NCI-H526 treated with DMSO at 0.1 percent for 48 hours (cell line): ENCODE measurements around the gene AUTS2.
A peak's percentile ranks its signal among the peaks of the same experiment; 100 is the strongest.

Experiments
- DNase-seq: peaks from one replicate; lab custom pipeline; 2025; lab: John Stamatoyannopoulos, UW

The AUTS2 gene

DNA sequence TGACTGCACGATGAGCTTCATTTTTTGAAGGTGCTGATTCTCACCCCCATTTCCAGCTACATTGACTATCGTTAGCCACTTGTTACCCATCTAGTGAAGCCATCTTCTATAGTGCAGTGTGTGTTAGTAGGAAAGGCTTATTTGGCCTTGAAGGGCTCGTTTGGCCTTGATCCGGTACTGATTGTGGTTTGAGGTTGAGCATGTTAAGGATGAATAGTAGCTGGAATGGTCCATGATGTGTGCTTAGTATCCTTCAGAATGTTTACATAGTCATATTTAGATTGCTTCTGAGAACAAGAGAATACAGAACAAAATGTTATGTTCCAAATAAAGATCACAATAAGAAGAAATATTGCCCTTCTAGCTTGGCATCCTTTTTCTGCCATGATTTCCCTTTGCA is 591.5 kb downstream of the AUTS2 start:
- no peak for DNase-seq

DNA sequence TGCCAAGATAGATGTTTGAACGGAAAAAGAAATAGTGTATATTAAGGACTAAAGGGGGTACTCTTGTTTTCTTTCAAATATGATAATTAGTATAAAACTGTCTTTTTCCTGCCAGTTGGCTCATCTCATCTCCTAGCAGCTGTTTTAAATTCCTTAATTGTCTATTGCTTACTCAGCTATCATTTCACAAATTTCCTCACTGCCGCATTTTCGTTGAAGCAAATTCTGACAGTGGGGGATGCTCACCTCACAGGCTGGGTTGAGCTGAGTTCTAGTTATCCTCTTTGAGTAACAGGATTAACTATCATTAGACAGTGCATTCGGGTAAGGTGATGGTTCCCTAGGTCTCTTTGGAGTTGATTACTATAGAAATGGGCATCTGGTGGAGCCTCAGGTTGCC is 592.0 kb downstream of the AUTS2 start:
- no peak for DNase-seq

DNA sequence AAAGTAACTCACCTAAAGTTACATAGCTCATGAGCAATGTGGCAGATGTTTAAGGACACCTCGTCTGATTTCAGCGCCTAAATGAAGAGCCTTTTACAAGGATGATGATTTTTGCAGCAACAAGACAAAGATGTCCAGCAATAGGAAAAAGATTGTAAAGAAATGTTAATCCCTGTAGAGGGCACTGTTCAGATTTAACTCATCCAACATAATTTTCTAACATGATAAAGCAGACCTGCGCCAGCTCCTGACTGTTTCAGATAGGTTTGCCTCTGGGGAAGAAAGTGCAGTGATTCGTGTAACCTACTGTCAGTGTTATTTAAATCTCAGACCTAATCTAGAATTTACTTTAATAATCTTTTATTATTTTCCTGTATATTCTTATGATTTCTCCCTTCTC is 595.2 kb downstream of the AUTS2 start:
- peak; percentile 31 for DNase-seq

- DNase-seq: no peak
Observed at GRCh38 chr7:70208236-70209063, 610.2 kb downstream of the AUTS2 start.

- DNase-seq: no peak
Observed at GRCh38 chr7:70210200-70210935, 612.1 kb downstream of the AUTS2 start.

- DNase-seq: no peak
Observed at GRCh38 chr7:70210936-70211310, 612.6 kb downstream of the AUTS2 start.

- DNase-seq: peak; percentile 19
Observed at GRCh38 chr7:70212281-70212680, 614.0 kb downstream of the AUTS2 start.

DNA sequence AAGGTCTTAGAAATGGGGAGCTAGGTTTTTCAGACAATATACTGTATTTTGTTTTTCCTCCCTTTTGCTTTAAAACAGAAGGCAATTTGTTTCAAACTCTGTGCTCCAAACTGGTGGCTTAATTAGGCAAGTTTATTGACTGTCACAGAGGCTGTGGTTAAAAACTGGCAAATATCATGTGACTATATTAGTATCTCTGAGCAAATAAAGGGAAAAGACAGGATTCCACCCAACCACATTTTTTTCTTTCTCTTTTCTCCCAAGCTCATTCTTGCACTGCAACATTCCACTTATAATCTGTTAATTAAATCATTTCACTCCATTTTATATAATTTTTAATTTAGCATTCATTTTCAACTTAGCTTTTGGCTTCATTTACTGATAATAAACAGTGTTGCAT is 615.8 kb downstream of the AUTS2 start:
- no peak for DNase-seq

DNA sequence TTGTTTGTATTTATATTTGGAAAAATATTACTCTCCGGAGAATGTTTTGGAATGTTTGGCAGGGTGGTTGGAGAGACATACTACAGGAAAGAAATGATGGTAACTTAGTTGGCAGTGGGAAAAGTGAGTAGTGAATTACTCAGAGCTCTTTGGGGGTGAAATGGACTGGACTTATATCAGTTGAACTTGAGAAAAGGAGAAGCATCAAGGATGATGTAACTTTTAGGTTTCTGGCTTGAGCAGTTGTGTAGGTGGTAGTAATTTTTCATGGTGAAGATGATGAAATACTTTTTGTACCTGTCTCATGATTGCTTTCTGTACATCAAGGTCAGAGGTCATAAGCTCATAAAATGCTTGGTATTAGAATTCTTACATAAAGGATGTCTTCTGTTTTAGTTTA is 617.2 kb downstream of the AUTS2 start:
- DNase-seq: no peak

DNA sequence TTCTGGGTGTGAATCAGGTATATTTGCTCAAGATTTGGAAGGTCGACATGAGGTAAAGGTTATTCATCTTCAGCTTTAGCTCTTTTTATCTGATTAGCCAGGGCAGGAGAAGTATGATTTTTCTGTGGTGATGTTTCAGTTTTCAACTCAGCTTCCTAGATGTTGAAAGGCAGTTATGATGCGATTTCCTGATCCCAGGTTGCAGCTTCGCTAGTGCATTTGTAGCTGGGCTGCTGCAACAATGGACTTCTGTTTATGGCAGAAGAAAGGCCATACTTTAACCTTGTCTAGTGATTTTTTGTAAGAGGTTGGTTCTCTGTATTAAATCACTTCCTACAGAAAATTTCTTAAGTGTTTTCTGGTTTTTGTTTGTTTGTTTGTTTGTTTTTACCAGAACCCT is 619.3 kb downstream of the AUTS2 start:
- DNase-seq: no peak

DNA sequence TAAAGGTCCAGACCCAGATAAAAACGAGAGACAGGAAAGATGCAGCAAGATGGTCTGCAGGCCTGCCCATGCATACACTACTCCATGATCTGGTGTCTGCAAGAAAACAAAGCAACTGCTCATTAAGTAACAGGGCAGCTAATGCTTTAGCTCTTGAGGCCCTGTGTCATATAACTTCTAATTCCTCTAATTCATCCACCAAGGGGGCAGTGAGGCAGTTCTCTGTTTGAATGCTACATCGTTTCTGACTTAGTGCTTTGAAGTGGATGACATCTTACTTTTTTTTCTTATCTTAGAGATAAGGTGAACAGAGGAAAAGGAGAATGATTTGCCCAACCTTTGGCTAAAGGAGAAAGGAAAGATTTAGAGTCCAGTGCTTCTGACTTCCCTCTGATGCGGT is 619.7 kb downstream of the AUTS2 start:
- no peak for DNase-seq

- no peak for DNase-seq
Observed at GRCh38 chr7:70219061-70219460, 620.8 kb downstream of the AUTS2 start.

GRCh38 chr7:70229242-70229641 is 631.0 kb downstream of the AUTS2 start:
- DNase-seq: no peak

DNA sequence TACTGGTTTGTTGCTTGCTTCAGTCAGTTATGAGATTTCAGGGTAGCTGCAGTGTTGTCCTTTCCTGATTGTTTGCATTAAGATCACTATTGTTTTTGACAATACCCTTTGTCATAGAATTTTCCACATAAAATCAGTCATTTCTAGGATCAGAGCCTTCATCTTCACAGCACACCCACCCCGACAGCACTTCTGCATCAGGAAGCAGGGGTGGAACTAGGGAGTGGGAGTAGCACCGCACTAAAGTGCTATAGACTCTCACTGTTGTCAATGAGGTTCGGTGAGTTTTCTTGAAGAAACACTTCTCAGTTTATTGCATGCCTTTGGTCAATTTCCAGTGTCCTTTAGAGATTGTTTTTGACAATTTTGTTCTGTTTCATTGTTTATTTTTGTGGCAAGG is 632.5 kb downstream of the AUTS2 start:
- DNase-seq: no peak

- DNase-seq: no peak
Observed at GRCh38 chr7:70233776-70234175, 635.5 kb downstream of the AUTS2 start.

DNA sequence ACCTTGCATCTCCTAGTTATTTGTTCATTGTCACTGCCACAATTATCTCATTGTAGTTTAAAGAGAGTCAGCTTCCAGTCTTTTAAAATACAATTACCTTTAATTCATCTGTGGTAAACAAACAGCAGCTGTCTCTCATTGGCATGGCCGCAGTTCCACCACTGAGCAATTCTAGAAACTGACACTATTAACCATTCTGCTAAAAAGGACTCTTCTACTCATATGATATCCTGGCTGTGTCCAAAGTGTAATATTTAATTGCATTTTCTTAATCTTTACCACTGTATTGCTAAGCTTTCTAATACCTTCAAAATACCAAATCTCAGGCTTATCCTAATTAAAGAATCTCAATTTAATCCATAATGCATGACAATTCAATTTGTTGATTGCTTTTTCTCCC is 639.0 kb downstream of the AUTS2 start:
- DNase-seq: no peak

- DNase-seq: no peak
Observed at GRCh38 chr7:70237831-70238575, 639.7 kb downstream of the AUTS2 start.

DNA sequence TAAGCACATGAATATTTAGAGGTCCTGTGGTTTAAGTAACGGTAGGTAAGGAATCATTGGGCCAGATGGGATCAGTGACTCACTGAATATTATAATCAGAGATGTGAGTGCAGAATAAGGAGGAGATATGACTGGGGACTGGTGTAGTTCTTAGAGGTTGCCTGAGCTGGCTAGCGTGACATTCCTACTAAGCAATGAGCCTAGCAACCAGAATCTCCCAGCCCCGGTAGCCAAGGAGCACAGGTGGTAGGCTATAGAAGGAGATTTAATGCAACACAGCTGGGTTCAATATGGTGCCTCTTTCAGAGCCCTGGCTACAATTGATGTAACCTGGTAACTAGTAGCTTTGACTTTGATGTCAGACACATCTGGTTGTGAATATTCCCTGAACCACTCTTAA is 641.6 kb downstream of the AUTS2 start:
- no peak for DNase-seq

GRCh38 chr7:70240873-70241272 is 642.6 kb downstream of the AUTS2 start:
- DNase-seq: no peak

DNA sequence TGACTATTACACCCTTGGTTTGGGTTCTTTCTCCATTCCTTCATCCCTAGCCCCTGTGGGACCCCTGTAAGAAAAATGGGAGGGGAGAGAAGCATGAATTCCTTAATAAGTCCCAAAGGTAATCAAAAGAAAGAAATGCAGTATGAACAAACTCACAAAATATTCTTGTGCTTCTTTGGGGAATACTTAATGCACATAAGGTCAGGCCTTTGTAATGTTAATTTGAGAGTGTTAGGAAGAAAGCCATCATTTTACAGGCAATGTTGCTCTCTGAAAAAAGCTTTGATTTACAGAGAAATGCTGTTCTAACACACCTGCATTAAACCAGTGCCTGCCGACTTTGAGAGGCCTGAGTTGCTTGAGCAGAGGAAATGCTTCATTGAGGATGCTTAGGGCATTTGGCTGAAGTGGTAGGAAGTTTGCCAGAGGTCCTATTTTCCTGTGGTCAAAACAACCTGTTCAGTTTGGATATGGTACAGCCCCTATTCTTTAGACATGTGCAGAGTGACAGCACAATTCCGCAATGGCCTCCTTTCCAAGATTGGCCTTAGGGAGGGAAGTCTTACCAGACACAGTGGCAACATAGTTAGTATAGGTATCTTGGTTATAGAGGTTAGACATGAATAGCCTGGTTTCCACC is 643.4 kb downstream of the AUTS2 start:
- DNase-seq: no peak

- DNase-seq: no peak
Observed at GRCh38 chr7:70242826-70243225, 644.6 kb downstream of the AUTS2 start.

DNA sequence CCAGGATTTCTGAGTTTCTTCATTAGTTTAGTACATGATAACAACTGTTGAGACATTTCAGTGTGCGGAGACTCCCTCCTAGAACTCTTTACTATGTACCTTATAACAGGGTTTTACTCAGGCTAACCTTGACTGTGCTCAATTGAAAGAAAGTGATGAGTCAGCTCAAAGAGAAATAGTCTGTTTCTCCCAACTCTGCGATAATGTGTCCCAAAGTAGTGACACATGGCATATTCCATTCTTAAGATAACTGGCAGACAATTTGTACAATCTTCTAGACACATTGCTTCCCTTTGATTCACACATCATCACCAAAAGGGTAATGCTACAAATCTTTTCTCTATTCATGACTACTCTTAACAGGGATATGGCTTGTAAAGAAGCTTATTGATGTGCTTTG is 645.2 kb downstream of the AUTS2 start:
- DNase-seq: no peak
